ENCODE data around the gene MPST.
A peak's percentile ranks its signal among the peaks of the same experiment; 100 is the strongest.

MPST gene

GRCh38 chr22:37000676-37001534 lies 18.6 kb upstream of the MPST start:
- no peak for DNase-seq (ENCODE audit: low spot score)

DNA sequence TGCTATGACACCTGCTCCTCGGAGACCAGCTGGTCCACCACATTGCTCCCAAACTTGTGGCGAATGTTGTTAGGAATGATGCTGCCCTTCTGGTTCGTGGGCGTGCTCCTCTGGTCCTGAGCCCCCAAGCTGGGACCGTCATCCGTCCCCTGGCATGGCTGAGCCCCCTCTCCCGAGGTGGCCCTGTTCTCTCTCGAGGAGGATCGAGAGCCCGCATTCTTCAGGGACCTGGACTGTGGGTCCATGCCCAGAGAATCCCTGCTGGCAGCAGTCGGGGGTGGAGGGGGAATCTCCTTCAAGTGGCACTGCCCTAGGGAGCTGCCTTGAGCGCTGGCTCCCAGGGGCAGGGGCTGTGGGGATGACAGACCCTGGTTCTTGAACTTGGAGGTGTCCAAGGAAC lies 17.7 kb upstream of the MPST start:
- no peak for DNase-seq (ENCODE audit: low spot score)

DNA sequence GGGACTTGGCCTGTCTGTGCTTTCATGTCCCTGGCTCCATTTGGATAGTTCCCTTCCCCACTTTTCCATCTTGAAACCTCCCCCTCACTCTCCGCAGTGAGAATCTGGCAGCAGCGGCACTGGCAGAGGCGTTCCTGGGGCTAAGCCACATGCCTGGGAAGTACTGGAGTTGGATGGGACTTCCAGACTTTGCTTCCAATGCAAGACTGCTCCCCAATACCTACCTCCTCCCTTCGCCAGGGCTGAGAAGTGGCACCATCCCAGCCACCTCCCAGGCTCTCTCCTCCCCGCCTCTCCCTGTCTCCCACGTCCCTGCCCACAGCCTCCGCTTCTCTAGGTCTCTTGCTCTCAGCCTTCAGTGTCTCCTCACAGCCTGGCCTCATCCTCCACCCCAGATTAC lies 16.9 kb upstream of the MPST start:
- no peak for DNase-seq (ENCODE audit: low spot score)

- no peak for DNase-seq (ENCODE audit: low spot score)
Measured at GRCh38 chr22:37007651-37008050, 11.9 kb upstream of the MPST start.

DNA sequence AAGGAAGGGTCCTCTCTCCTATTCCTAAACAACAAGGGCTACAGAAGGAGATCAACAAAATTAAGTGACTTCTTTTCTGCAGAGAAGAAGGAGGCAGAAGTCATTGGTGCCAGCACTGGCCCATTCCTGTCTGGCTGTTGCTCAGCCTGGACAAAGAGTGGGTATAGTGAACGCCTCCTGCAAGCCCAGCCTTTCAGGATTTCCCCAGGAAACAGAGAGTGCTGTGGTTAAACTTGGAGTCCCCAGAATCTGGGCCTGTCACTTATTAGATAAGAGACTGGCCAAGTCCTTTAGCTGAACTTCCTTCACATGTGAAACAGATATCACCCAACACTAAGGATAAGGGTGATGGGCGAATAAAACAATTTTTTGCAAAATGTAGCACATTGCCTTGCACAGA lies 11.2 kb upstream of the MPST start:
- DNase-seq (ENCODE audit: low spot score), result no peak

DNA sequence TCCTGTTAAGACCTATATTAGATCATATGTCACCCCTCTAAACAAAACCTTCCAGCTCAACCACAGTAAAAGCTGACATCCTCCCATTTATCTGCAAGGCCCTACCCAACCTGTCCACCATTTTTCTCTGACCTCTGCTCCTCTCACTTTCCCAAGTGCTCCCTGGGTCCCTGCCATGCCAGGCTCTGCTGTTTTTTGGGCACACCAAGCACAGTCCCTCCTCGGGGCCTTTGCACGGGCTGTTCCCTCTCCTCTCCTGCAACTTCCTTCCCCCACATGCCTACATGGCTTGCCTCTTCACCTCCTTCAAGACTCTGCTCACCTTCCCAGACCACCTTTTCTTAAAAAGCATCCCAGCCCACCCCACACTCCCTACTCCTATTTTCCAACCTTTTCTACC lies 10.1 kb upstream of the MPST start:
- no peak for DNase-seq (ENCODE audit: low spot score)

GRCh38 chr22:37010174-37010573 lies 9.4 kb upstream of the MPST start:
- no peak for DNase-seq (ENCODE audit: low spot score)

GRCh38 chr22:37010976-37011375 lies 8.6 kb upstream of the MPST start:
- DNase-seq (ENCODE audit: low spot score), result no peak

- DNase-seq (ENCODE audit: low spot score), result no peak
Measured at GRCh38 chr22:37011472-37011871, 8.1 kb upstream of the MPST start.

DNA sequence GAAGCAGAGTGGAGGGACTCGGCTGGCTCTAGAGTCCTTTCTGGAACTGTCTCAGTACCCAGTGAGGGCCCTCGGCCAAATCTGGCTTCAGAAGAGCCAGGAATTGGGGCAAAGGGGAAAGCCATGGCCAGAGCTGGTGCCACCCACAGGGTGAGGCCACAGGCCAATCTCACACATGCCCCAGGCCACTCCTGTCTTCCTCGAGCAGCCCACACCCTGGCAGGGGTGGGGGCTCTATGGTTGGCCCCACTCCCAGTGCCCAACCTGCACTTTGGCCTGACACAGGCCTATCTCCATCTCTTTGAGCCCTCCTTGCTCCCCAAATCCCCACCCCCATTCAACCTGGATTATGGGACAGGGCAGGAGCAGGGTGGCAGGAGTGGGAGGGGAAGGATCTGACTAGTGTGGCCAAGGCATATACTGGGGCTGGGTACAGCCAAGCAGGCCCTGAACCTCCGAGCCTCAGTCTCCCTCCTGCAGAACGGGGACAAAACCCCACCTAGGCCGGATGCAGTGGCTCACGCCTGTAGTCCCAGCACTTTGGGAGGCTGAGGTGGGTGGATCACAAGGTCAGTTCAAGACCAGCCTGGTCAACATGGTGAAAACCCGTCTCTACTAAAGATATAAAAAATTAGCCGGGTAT lies 7.2 kb upstream of the MPST start:
- no peak for DNase-seq (ENCODE audit: low spot score)

DNA sequence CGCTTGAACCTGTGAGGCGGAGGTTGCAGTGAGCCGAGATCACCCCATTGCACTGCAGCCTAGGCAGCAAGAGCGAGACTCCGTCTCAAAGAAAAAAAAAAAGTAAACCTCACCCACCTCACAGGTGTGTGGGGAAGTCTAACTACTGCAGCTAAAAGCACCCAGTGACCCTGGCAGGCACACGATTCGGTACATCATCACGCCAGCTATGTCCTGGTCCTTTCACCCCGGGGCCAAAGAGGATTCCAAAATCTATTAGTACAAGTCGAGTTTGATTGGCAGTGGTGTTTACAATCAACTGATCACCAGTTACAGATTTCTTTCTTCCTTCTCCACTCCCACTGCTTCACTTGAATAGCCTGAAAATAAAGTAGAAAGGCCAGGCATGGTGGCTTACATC lies 6.6 kb upstream of the MPST start:
- no peak for DNase-seq (ENCODE audit: low spot score)

- no peak for DNase-seq (ENCODE audit: low spot score)
Measured at GRCh38 chr22:37014415-37014806, 5.1 kb upstream of the MPST start.

- DNase-seq (ENCODE audit: low spot score), result no peak
Measured at GRCh38 chr22:37014835-37015586, 4.5 kb upstream of the MPST start.

DNA sequence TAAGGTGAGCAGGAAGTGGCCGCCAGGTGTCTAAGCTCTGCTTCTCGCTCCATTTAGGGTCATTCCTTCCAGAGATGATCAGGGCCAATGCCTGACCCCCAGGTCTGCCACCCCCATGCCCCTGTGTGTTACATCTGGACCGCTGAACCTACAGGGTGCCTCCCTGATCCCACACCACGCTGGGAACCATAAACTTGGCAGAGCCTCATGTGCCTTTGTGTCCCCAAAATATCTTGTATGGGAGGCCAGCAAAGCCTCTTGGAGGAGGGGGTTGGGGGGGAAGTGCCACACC lies 4.0 kb upstream of the MPST start:
- no peak for DNase-seq (ENCODE audit: low spot score)

DNA sequence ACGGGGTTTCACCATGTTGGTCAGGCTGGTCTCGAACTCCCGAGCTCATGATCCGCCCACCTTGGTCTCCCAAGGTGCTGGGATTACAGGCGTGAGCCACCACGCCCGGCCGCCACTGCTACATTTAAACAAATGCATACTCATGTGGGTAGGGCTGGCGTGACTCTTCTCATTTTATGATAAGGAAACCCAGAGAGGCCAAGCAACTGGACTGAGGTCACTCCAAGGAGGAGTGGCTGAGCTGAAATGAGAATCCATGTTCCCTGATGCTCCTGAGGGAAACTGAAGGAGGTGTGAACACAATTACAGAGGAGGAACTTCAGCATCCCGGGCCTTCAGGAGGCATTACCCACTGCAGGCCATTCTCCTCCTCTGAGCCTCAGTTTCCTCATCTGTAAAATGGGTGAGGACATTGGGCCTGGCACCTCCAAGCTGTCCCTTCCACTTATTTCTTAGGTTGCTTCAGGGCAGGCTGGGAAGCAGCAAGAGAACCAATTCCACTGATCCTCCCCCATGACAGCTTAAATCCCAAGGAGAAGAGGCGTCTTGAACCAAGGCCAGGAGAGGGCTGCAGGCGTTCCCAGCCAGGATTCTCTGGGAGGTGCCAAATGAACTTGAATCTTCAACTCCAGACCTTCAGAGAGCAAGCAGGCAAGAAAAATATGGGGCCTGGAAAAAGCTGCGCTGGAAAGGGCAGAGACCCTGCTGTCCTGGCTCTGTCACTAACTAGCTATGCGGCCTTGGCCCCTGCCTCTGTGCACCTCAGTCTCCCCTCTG lies 3.2 kb upstream of the MPST start:
- DNase-seq (ENCODE audit: low spot score), result no peak

- DNase-seq (ENCODE audit: low spot score), result no peak
Measured at GRCh38 chr22:37017356-37017755, 2.2 kb upstream of the MPST start.

DNA sequence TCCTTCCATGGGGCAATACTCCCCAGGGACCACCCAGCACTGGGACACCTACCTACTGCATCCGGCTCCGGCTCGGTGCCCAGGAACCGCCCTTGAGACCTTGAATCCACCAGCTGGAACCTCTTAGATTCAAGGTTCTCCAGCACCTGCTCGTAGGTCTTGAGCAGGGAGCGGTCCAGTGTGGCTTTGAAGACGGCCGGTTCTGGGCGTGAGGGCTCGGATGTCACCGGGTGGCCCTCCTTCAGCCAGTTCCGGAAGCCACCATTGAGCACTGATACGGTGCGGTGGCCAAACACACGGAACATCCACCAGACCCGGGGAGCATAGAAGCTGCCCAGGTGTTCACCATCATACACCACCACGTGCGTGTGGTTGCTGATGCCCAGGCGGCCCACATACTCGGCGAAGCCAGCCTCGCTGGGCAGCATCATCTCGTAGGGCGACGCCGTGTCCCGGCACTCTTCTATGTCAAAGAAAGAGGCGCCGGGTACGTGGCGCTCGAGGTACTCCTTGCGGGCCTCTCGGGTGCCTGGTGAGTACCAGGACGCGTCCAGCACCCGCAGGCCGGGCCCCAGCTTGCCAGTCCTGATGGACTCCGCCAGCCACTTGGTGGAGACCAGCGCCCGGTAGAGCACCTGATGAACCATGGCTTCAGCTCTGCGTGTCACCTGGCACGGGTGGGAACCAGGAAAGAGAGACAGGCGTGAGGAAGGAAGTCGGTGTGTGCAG lies 1.3 kb upstream of the MPST start:
- no peak for DNase-seq (ENCODE audit: low spot score)

DNA sequence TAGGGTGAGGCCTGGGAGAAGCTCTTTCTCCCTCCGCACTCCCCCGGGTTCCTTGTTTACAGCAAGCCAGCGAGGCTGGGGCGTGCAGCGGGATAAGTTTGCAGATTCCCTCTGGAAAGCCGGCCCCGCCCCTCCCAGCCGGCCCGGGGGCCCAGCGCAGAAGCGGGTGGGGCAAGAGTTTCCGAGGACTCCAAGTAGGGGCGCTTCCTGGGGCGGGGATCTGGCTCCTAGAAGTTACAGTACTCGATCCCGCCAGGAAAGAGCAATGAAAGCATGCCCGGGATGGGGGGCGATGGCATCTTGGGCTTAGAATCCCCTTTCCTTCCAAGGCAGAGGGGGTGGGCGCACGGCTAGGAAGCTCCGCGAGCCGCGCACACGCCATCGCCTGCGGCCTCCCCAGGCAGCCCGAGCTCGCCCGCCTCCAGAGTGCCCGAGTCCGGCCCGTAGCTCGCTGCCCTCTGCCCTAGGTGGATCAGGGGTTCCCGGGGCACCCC lies 680 bp upstream of the MPST start:
- no peak for DNase-seq (ENCODE audit: low spot score)

GRCh38 chr22:37020192-37020479 lies 594 bp downstream of the MPST start:
- DNase-seq (ENCODE audit: low spot score), result no peak

DNA sequence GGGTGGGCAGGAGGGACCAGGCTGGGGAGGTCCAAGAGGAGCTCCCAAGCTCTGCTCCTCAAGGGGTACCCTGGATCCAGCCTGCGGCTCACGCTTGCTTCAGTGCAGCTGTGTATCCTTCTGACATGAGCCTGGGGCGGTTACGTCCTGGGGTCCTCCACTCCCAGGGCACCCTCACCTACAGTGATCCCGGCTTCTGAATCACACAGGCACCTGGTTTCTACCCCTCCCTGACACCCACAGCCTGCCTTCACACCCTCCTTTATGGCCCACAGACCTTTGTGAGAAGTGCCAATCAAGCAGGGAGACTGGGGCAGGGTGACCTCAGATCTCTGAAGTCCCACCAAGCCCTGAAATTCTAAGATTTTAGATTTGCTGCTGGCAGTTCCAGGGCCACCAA lies 1.5 kb downstream of the MPST start:
- no peak for DNase-seq (ENCODE audit: low spot score)

DNA sequence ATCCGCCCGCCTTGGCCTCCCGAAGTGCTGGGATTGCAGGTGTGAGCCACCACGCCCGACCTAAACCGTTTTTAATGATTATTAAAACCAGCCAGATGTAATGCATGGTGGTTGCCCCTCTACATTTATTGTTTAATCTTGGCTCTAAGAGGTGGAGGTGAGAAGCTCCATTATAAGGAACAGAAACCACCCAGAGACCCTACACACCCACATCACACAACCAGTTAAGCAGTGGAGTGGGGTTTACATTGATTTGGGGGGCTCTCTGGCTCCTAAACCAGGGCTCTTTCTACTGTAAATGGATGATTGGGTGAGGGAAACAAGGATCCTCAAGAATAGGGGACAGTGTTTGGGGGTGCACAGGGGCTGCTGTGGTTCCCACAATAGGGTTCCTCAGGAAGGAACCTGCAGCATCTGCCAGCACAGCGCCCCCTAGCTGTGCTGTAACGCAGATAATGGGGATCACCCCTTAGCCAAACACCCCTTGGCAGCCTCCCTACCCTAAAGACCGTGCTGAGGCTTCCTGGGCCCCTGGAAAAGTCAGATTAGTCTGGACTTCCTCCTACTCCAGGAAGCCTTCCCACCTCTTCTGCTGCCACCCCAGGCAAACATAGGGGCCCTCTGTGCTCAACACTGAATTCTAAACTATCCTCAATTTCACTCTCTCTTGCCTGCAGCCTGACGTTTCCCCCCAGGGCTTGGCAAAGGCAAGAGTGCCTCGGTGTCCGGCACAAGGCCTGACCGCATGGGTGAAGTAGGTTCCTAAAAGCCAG lies 2.4 kb downstream of the MPST start:
- peak; percentile 48 for DNase-seq (ENCODE audit: low spot score)

Measured in CD4-positive, alpha-beta T cell treated with Interleukin-6 at 100 ng/mL for 8 hours (primary cell).